IMR-90 (cell line): ENCODE data around the gene SAFB2. TPM values are rescaled to one million over a fixed set of nuclear protein-coding genes. Genes with fewer than 3 reads are reported as not detected.

Experiments
- ATAC-seq: fragments of 200-7000 bp; cut with Tn5 transposase; 2 replicates; pipeline ENCODE4 v1.9.1; 2020; ENCODE audit warnings: low read depth, mild to moderate bottlenecking, moderate library complexity
- BruUV-seq: library from RNA; stranded (reverse); fragments of 400-500 nt; replicated peaks from 2 replicates; lab custom pipeline; 2021; lab: Mats Ljungman, UMichigan
- CTCF ChIA-PET: fragments of 300-600 bp; formaldehyde crosslinking; extraction: SDS; loops from one replicate; lab custom pipeline; 2021; ENCODE audit warnings: antibody characterized with exemption; lab: Yijun Ruan, JAX
- POLR2A ChIA-PET: fragments of 300-600 bp; sonication (Branson Sonifier 250); formaldehyde crosslinking; loops from one replicate; lab custom pipeline; 2022; ENCODE audit warnings: antibody characterized with exemption; ENCODE audit not compliant: unreplicated experiment; lab: Charles Lee
- DNase-seq: peaks from one replicate; pipeline ENCODE4 v3.0.0; 2013
- H2AFZ ChIP-seq: replicated peaks from 2 replicates; pipeline ENCODE3; 2013; ENCODE audit warnings: low read length, mild to moderate bottlenecking; ENCODE audit not compliant: poor library complexity
- H2AK5ac ChIP-seq: 2 replicates; pipeline ENCODE4 v1.6.1; 2013; ENCODE audit warnings: low read depth, low read length, inconsistent platforms
- H2AK9ac ChIP-seq: replicated peaks from 2 replicates; pipeline ENCODE3; 2013; ENCODE audit warnings: mild to moderate bottlenecking, low read depth, low read length, moderate library complexity; ENCODE audit not compliant: poor library complexity
- H2BK120ac ChIP-seq: 2 replicates; pipeline ENCODE4 v1.6.1; 2013; ENCODE audit warnings: low read depth, low read length, inconsistent platforms
- H2BK15ac ChIP-seq: 3 replicates; pipeline ENCODE4 v1.6.1; 2013; ENCODE audit warnings: low read depth, low read length, inconsistent platforms
- H2BK20ac ChIP-seq: 2 replicates; pipeline ENCODE4 v1.6.1; 2013; ENCODE audit warnings: low read depth, mild to moderate bottlenecking, inconsistent platforms, low read length, moderate library complexity
- H2BK5ac ChIP-seq: 2 replicates; pipeline ENCODE4 v1.6.1; 2013; ENCODE audit warnings: mild to moderate bottlenecking, low read depth, low read length, inconsistent platforms; ENCODE audit not compliant: poor library complexity, severe bottlenecking
- H3K14ac ChIP-seq: replicated peaks from 2 replicates; pipeline ENCODE4 v1.6.1; 2013; ENCODE audit warnings: low read depth, low read length, inconsistent platforms
- H3K18ac ChIP-seq: 2 replicates; pipeline ENCODE4 v1.6.1; 2013; ENCODE audit warnings: low read depth, low read length, control low read depth
- H3K23ac ChIP-seq: 2 replicates; pipeline ENCODE4 v1.6.1; 2013; ENCODE audit warnings: low read depth, low read length, inconsistent platforms
- H3K27ac ChIP-seq: 2 replicates; pipeline ENCODE4 v1.5.1; 2013; ENCODE audit warnings: mild to moderate bottlenecking, control low read depth, low read length; ENCODE audit not compliant: insufficient read depth
- H3K27me3 ChIP-seq: 2 replicates; pipeline ENCODE4 v1.6.1; 2013; ENCODE audit warnings: low read length; ENCODE audit not compliant: control insufficient read depth, insufficient read depth
- H3K36me3 ChIP-seq: 2 replicates; pipeline ENCODE4 v1.6.1; 2013; ENCODE audit warnings: low read length, mixed read lengths; ENCODE audit not compliant: control insufficient read depth, insufficient read depth
- H3K4ac ChIP-seq: 2 replicates; pipeline ENCODE4 v1.6.1; 2013; ENCODE audit warnings: low read depth, low read length, inconsistent platforms
- H3K4me1 ChIP-seq: 2 replicates; pipeline ENCODE4 v1.6.1; 2013; ENCODE audit warnings: low read length, mixed read lengths; ENCODE audit not compliant: control insufficient read depth, insufficient read depth
- H3K4me2 ChIP-seq: 2 replicates; pipeline ENCODE4 v1.6.1; 2013; ENCODE audit warnings: low read depth, mild to moderate bottlenecking, control low read depth, low read length, moderate library complexity
- H3K4me3 ChIP-seq: 2 replicates; pipeline ENCODE4 v1.5.1; 2013; ENCODE audit warnings: low read depth, mild to moderate bottlenecking, control low read depth, low read length, moderate library complexity; ENCODE audit not compliant: insufficient read depth
- H3K56ac ChIP-seq: 2 replicates; pipeline ENCODE4 v1.6.1; 2013; ENCODE audit warnings: low read length, inconsistent platforms; ENCODE audit not compliant: insufficient read depth; ENCODE audit errors: extremely low read depth
- H3K79me1 ChIP-seq, 2 experiments: 2 replicates each; pipeline ENCODE4 v1.6.1; 2013; ENCODE audit warnings: low read length in 2 of 2, inconsistent platforms in 1 of 2, low read depth in 1 of 2
- H3K9ac ChIP-seq: 2 replicates; pipeline ENCODE4 v1.6.1; 2013; ENCODE audit warnings: low read depth, low read length, control low read depth
- H3K9me1 ChIP-seq: 2 replicates; pipeline ENCODE4 v1.6.1; 2013; ENCODE audit warnings: low read length, inconsistent platforms; ENCODE audit not compliant: insufficient read depth
- H3K9me3 ChIP-seq: 2 replicates; pipeline ENCODE4 v1.6.1; 2013; ENCODE audit warnings: low read length; ENCODE audit not compliant: control insufficient read depth, insufficient read depth
- H4K20me1 ChIP-seq: 2 replicates; pipeline ENCODE4 v1.6.1; 2013; ENCODE audit warnings: low read length, inconsistent platforms; ENCODE audit not compliant: insufficient read depth
- H4K5ac ChIP-seq: 2 replicates; pipeline ENCODE4 v1.6.1; 2013; ENCODE audit warnings: mild to moderate bottlenecking, low read depth, low read length, control low read depth
- H4K8ac ChIP-seq, 2 experiments: 2 replicates each; pipeline ENCODE4 v1.6.1; 2013; ENCODE audit warnings: low read depth in 2 of 2, low read length in 2 of 2, control low read depth in 1 of 2, inconsistent platforms in 1 of 2
- H4K91ac ChIP-seq: 2 replicates; pipeline ENCODE4 v1.6.1; 2013; ENCODE audit warnings: low read depth, low read length, inconsistent platforms; ENCODE audit not compliant: insufficient read depth
- BHLHE40 ChIP-seq: fragments of 150-350 bp; IDR thresholded peaks from 2 replicates; pipeline ENCODE4 v1.6.1; 2016; ENCODE audit warnings: mild to moderate bottlenecking, low read depth, low read length
- CEBPB ChIP-seq: IDR thresholded peaks from 2 replicates; pipeline ENCODE4 v1.6.1; 2012; ENCODE audit warnings: low read depth, low read length, improper control_type of control experiment
- CHD1 ChIP-seq: IDR thresholded peaks from 2 replicates; pipeline ENCODE4 v1.6.1; 2012; ENCODE audit warnings: low read depth, low read length, improper control_type of control experiment
- ELK1 ChIP-seq: fragments of 150-350 bp; IDR thresholded peaks from 2 replicates; pipeline ENCODE4 v1.6.1; 2016; ENCODE audit warnings: low read depth, mild to moderate bottlenecking, low read length, moderate library complexity, borderline replicate concordance
- MAFK ChIP-seq: IDR thresholded peaks from 2 replicates; pipeline ENCODE4 v1.6.1; 2012; ENCODE audit warnings: low read depth, low read length, improper control_type of control experiment
- MAZ ChIP-seq: IDR thresholded peaks from 2 replicates; pipeline ENCODE4 v1.6.1; 2012; ENCODE audit warnings: low read depth, mild to moderate bottlenecking, low read length, improper control_type of control experiment, moderate library complexity, borderline replicate concordance
- MXI1 ChIP-seq: IDR thresholded peaks from 2 replicates; pipeline ENCODE4 v1.6.1; 2012; ENCODE audit warnings: low read depth, mild to moderate bottlenecking, low read length, moderate library complexity, borderline replicate concordance
- NFE2L2 ChIP-seq: fragments of 150-350 bp; IDR thresholded peaks from 2 replicates; pipeline ENCODE4 v1.6.1; 2016; ENCODE audit warnings: low read depth, mild to moderate bottlenecking, low read length
- POLR2A ChIP-seq: IDR thresholded peaks from 2 replicates; pipeline ENCODE4 v1.6.1; 2012; ENCODE audit warnings: mild to moderate bottlenecking, low read depth, low read length
- RAD21 ChIP-seq: IDR thresholded peaks from 2 replicates; pipeline ENCODE4 v1.6.1; 2012; ENCODE audit warnings: low read length, improper control_type of control experiment
- RFX5 ChIP-seq: IDR thresholded peaks from 2 replicates; pipeline ENCODE4 v1.8.0; 2012; ENCODE audit warnings: low read depth, mild to moderate bottlenecking, low read length, moderate library complexity
- SMC3 ChIP-seq: fragments of 150-350 bp; IDR thresholded peaks from 2 replicates; pipeline ENCODE4 v1.6.1; 2016; ENCODE audit warnings: low read depth, mild to moderate bottlenecking, antibody characterized with exemption, low read length, moderate library complexity
- WGBS, 2 experiments: methylation state at CpG; one replicate each; pipeline versions ENCODE4 v1.1.5 to v1.1.7; 2013; ENCODE audit warnings: missing lambda C conversion rate in 2 of 2; ENCODE audit not compliant: insufficient read length in 1 of 2; ENCODE audit errors: extremely low coverage in 2 of 2; 5-methylcytosine and 5-hydroxymethylcytosine counted together
- dilution Hi-C: fragments of 300-500 bp; cut with HindIII; formaldehyde crosslinking; loops from one replicate; pipeline ENCODE4 v1.14.3; 2018; ENCODE audit warnings: low sequenced_read_pairs; ENCODE audit not compliant: unreplicated experiment
- in situ Hi-C: fragments of 300-500 bp; cut with MboI; formaldehyde crosslinking; loops from 3 replicates; pipeline ENCODE4 v1.14.3; 2019; ENCODE audit warnings: low sequenced_read_pairs, inconsistent platforms, mixed read lengths
- intact Hi-C: fragments of 100-400 bp; cut with micrococcal nuclease; formaldehyde crosslinking; loops from 2 replicates; pipeline ENCODE4 v1.10.0; 2022
- polyA plus RNA-seq, 3 experiments: library from polyadenylated mRNA; depleted of rRNA; stranded (reverse); fragments of >200 nt; gene quantifications; 2 replicates each; pipeline ENCODE4 v1.2.3, GENCODE V29; 2012; ENCODE audit warnings: low replicate concordance in 1 of 3
- total RNA-seq: library from RNA; depleted of rRNA; stranded (reverse); fragments of >200 nt; gene quantifications from 2 replicates; pipeline ENCODE4 v1.2.3, GENCODE V29; 2012
- TF ChIP-seq, protein P1 (sequence below): conservative IDR thresholded peaks from 2 replicates; pipeline ENCODE4 v1.5.1; 2012; ENCODE audit warnings: mild to moderate bottlenecking, low read depth, low read length, improper control_type of control experiment

Gene SAFB2
- total and polyA plus RNA-seq, 2 of the 4 experiments (the other 2 are of a cell fraction): 11.8 to 26.2 TPM

- no peaks in the 10 kb centered on the region for H4K20me1 ChIP-seq
- H2AFZ ChIP-seq: peak overlapping the region; percentile 16
- H2BK120ac ChIP-seq: no peak overlapping the region
- H3K9ac ChIP-seq: no peak overlapping the region
- no peaks in the 10 kb centered on the region for H3K4me1 ChIP-seq
- no peaks in the 10 kb centered on the region for H3K79me1 ChIP-seq
- WGBS, 2 experiments: no CpG with 5 or more reads among the region's 8 CpGs
- H3K4me3 ChIP-seq: no peak overlapping the region
- no peak overlapping the region for H2BK20ac ChIP-seq
- H3K27me3 ChIP-seq: peaks cover 14% of the 10 kb centered on the region
- ATAC-seq (peak; percentile 79), DNase-seq (peak; percentile 51)
- no peak overlapping the region for H2AK5ac ChIP-seq
- ChIA-PET CTCF (interaction anchor here (0.6 to 1.6 kb wide), 3 partner anchors 10 to 33 kb away, joined by 3 to 6 read pairs (median 4); no protein-coding TSS in a partner anchor), POLR2A (no interaction called here)
- no peak overlapping the region for H3K14ac ChIP-seq
- dilution Hi-C loops (no loop called here), in situ Hi-C loops (no loop called here), intact Hi-C loops (loop anchor here (1.0 kb wide), 1 partner anchor 30 kb away; no protein-coding TSS in a partner anchor)
- H4K5ac ChIP-seq: no peak overlapping the region
- H3K23ac ChIP-seq: no peak overlapping the region
- H3K18ac ChIP-seq: no peak overlapping the region
- no peak for TF ChIP-seq CHD1
- peak; percentile 67 for TF ChIP-seq RAD21
- TF ChIP-seq BHLHE40: no peak
- TF ChIP-seq, protein P1, sequence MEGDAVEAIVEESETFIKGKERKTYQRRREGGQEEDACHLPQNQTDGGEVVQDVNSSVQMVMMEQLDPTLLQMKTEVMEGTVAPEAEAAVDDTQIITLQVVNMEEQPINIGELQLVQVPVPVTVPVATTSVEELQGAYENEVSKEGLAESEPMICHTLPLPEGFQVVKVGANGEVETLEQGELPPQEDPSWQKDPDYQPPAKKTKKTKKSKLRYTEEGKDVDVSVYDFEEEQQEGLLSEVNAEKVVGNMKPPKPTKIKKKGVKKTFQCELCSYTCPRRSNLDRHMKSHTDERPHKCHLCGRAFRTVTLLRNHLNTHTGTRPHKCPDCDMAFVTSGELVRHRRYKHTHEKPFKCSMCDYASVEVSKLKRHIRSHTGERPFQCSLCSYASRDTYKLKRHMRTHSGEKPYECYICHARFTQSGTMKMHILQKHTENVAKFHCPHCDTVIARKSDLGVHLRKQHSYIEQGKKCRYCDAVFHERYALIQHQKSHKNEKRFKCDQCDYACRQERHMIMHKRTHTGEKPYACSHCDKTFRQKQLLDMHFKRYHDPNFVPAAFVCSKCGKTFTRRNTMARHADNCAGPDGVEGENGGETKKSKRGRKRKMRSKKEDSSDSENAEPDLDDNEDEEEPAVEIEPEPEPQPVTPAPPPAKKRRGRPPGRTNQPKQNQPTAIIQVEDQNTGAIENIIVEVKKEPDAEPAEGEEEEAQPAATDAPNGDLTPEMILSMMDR: peak; percentile 68
- TF ChIP-seq MXI1: no peak
- TF ChIP-seq POLR2A: no peak
- no peak for TF ChIP-seq NFE2L2
- no peak for TF ChIP-seq MAFK
- no peak for TF ChIP-seq CEBPB
- no peak for TF ChIP-seq RFX5
- TF ChIP-seq MAZ: no peak
- peak; percentile 55 for TF ChIP-seq SMC3
- TF ChIP-seq ELK1: no peak
- BruUV-seq: no TSS peak
- H3K9me3 ChIP-seq: no peaks in the 10 kb centered on the region
- no peak overlapping the region for H3K56ac ChIP-seq
- no peak overlapping the region for H3K4ac ChIP-seq
- no peak overlapping the region for H3K27ac ChIP-seq
- no peak overlapping the region for H4K8ac ChIP-seq
- H3K9me1 ChIP-seq: no peaks in the 10 kb centered on the region
- H2AK9ac ChIP-seq: peak overlapping the region; percentile 7
- no peak overlapping the region for H2BK15ac ChIP-seq
- no peak overlapping the region for H4K91ac ChIP-seq
- no peak overlapping the region for H2BK5ac ChIP-seq
- no peak overlapping the region; the same call in 1 of the 2 replicates for H3K4me2 ChIP-seq
- H3K36me3 ChIP-seq: no peaks in the 10 kb centered on the region
Measured at GRCh38 chr19:5547881-5548280, 74.7 kb downstream of the SAFB2 start.
